HL-60 (cell line): ENCODE data around the gene SSTR5.

Experiments
- DNase-seq, 2 experiments: peaks; one replicate each; pipeline ENCODE4 v3.0.0-alpha.2; 2010 to 2020; ENCODE audit warnings: low read depth in 1 of 2, low spot score in 1 of 2
- H3K27ac ChIP-seq: fragments of 250-450 bp; sonication (Bioruptor Pico); replicated peaks from 2 replicates; pipeline ENCODE4 v1.5.1; 2020; ENCODE audit warnings: mild to moderate bottlenecking, moderate library complexity
- H3K27me3 ChIP-seq: fragments of 250-450 bp; sonication (Bioruptor Pico); 2 replicates; pipeline ENCODE4 v1.5.1; 2021; ENCODE audit warnings: mild to moderate bottlenecking, moderate library complexity; ENCODE audit not compliant: insufficient read depth, poor library complexity, severe bottlenecking
- H3K4me3 ChIP-seq: replicated peaks from 2 replicates; pipeline ENCODE4 v1.5.1; 2011; ENCODE audit warnings: mild to moderate bottlenecking, control low read depth, low read length; ENCODE audit not compliant: insufficient read depth
- GABPA ChIP-seq: IDR thresholded peaks from 2 replicates; pipeline ENCODE4 v1.6.1; 2012; ENCODE audit warnings: low read depth
- POLR2AphosphoS5 ChIP-seq: IDR thresholded peaks from 2 replicates; pipeline ENCODE4 v1.6.1; 2012; ENCODE audit warnings: low read depth
- SPI1 ChIP-seq: IDR thresholded peaks from 2 replicates; pipeline ENCODE4 v1.6.1; 2012; ENCODE audit warnings: low read depth, mild to moderate bottlenecking, borderline replicate concordance
- TF ChIP-seq, protein P1 (sequence below): IDR thresholded peaks from one replicate; pipeline ENCODE4 v1.5.1; 2011; ENCODE audit warnings: low read length, control low read depth, inconsistent platforms; ENCODE audit not compliant: insufficient read depth
- TF ChIP-seq, protein P2 (sequence below): IDR thresholded peaks from 2 replicates; pipeline ENCODE4 v1.6.1; 2012; ENCODE audit warnings: low read depth; ENCODE audit not compliant: insufficient replicate concordance

SSTR5 gene

DNA sequence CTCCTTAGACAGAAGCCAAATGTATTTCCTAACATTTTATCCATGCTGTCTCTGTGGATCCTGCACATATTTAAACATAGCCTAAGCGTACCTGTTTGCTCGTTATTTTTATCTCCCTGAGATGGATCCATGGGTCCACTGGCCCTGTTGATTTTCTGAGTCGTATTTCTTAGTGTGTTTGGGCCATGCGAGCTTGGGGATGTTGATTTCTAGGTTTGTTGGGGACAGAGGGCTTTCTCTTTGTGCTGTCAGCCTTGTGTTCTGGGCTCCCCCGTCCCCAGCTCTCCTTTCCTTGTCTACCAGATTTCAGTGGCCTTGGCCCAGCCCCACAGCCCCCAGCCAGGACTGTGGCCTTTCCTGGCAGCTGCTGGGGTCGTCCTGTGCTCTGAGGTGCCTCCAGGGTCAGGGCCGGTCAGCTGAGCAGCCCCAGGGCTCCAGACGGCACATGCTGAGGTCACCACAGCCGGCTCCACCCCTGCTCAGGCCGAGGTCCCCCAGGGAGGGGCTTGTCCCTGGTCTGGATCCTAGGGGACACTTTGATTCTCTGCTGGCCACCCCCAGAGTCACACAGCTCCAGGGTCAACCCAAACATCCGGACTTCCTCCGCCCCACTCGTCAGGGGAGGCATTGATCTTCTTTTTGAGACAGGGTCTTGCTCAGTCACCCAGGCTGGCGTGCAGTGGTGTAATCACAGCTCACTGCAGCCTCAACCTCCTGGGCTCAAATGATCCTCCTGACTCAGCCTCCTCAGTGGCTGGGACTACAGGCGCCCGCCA, 4.4 kb downstream of the SSTR5 start:
- H3K4me3 ChIP-seq, result no peak overlapping the region
- peaks cover 18% of the 10 kb centered on the region for H3K27me3 ChIP-seq
- DNase-seq, result no peak
- H3K27ac ChIP-seq, result no peak overlapping the region
- TF ChIP-seq GABPA, result no peak
- TF ChIP-seq POLR2AphosphoS5, result no peak
- TF ChIP-seq, protein P1, sequence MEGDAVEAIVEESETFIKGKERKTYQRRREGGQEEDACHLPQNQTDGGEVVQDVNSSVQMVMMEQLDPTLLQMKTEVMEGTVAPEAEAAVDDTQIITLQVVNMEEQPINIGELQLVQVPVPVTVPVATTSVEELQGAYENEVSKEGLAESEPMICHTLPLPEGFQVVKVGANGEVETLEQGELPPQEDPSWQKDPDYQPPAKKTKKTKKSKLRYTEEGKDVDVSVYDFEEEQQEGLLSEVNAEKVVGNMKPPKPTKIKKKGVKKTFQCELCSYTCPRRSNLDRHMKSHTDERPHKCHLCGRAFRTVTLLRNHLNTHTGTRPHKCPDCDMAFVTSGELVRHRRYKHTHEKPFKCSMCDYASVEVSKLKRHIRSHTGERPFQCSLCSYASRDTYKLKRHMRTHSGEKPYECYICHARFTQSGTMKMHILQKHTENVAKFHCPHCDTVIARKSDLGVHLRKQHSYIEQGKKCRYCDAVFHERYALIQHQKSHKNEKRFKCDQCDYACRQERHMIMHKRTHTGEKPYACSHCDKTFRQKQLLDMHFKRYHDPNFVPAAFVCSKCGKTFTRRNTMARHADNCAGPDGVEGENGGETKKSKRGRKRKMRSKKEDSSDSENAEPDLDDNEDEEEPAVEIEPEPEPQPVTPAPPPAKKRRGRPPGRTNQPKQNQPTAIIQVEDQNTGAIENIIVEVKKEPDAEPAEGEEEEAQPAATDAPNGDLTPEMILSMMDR, result no peak
- TF ChIP-seq, protein P2, sequence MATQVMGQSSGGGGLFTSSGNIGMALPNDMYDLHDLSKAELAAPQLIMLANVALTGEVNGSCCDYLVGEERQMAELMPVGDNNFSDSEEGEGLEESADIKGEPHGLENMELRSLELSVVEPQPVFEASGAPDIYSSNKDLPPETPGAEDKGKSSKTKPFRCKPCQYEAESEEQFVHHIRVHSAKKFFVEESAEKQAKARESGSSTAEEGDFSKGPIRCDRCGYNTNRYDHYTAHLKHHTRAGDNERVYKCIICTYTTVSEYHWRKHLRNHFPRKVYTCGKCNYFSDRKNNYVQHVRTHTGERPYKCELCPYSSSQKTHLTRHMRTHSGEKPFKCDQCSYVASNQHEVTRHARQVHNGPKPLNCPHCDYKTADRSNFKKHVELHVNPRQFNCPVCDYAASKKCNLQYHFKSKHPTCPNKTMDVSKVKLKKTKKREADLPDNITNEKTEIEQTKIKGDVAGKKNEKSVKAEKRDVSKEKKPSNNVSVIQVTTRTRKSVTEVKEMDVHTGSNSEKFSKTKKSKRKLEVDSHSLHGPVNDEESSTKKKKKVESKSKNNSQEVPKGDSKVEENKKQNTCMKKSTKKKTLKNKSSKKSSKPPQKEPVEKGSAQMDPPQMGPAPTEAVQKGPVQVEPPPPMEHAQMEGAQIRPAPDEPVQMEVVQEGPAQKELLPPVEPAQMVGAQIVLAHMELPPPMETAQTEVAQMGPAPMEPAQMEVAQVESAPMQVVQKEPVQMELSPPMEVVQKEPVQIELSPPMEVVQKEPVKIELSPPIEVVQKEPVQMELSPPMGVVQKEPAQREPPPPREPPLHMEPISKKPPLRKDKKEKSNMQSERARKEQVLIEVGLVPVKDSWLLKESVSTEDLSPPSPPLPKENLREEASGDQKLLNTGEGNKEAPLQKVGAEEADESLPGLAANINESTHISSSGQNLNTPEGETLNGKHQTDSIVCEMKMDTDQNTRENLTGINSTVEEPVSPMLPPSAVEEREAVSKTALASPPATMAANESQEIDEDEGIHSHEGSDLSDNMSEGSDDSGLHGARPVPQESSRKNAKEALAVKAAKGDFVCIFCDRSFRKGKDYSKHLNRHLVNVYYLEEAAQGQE, result no peak
- TF ChIP-seq SPI1, result no peak

DNA sequence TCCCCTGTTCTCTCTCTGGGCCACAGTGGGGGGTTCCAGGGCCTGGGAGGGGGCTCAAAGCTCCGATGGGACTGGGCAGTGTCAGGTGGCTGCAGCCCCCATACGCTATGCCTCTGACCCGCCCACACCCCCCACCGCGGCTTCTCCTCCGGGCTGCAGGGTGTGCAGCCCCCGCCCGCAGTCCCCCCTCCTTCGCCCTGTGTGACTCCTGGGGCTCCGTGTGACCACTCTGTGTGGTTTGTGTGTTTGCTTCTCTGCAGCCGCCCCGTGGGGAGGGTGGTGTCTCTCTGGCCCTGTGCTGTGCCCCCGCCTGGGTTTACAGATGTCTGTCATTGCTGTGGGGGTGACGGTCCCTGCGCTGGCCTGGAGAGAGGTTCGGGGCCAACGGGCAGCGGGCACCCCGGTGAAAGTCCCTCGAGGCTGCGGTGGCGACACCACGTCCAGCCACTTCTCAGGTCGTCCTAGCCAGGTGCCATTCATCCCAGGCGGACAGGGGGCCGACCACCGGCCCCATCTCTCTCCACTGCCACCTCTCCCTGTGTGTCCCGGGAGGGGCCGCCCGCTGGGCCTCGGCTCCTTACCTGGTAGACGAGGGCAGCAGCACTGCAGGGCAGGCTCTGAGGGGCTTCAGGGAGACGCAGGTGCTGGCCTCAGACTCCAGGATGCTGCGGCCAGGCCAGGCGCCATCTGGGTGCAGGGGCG, 5.5 kb downstream of the SSTR5 start:
- no peak for DNase-seq
- H3K27me3 ChIP-seq, result peaks cover 15% of the 10 kb centered on the region
- no peak overlapping the region for H3K4me3 ChIP-seq
- TF ChIP-seq SPI1 (no peak), POLR2AphosphoS5 (no peak)
- TF ChIP-seq, protein P1, result no peak
- TF ChIP-seq, protein P2, result no peak
- no peak overlapping the region for H3K27ac ChIP-seq

DNA sequence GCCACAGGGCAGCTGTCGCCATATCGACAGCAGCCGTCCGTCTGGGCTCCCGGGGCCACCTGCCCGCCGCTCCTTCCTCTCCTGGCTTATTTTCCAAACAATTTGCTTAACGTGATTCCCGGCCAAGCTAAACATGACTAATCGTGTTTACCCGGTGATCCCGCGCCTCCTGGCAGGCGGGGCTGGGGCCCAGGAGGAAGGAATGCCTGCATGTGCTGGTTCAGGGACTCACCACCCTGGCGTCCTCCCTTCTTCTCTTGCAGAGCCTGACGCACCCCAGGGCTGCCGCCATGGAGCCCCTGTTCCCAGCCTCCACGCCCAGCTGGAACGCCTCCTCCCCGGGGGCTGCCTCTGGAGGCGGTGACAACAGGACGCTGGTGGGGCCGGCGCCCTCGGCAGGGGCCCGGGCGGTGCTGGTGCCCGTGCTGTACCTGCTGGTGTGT, 6.1 kb downstream of the SSTR5 start:
- Histone ChIP-seq H3K4me3 (no peak overlapping the region), H3K27me3 (peaks cover 11% of the 10 kb centered on the region), H3K27ac (no peak overlapping the region)
- DNase-seq, result no peak
- no peak for TF ChIP-seq POLR2AphosphoS5
- TF ChIP-seq GABPA, result no peak
- TF ChIP-seq, protein P2, result no peak
- TF ChIP-seq, protein P1, result no peak
- TF ChIP-seq SPI1, result no peak
